Astrocyte (in vitro differentiated cells and primary cell): ENCODE data around the gene CXCR5.

Experiments
- EZH2 ChIP-seq: IDR thresholded peaks from 2 replicates; pipeline ENCODE4 v1.6.1; 2012; ENCODE audit warnings: mild to moderate bottlenecking, low read length, inconsistent platforms; ENCODE audit not compliant: insufficient read depth
- TF ChIP-seq, protein P1 (sequence below): IDR thresholded peaks from 2 replicates; pipeline ENCODE4 v1.5.1; 2011; ENCODE audit warnings: low read depth, mild to moderate bottlenecking, inconsistent platforms, low read length, moderate library complexity; ENCODE audit not compliant: insufficient read depth

DNA sequence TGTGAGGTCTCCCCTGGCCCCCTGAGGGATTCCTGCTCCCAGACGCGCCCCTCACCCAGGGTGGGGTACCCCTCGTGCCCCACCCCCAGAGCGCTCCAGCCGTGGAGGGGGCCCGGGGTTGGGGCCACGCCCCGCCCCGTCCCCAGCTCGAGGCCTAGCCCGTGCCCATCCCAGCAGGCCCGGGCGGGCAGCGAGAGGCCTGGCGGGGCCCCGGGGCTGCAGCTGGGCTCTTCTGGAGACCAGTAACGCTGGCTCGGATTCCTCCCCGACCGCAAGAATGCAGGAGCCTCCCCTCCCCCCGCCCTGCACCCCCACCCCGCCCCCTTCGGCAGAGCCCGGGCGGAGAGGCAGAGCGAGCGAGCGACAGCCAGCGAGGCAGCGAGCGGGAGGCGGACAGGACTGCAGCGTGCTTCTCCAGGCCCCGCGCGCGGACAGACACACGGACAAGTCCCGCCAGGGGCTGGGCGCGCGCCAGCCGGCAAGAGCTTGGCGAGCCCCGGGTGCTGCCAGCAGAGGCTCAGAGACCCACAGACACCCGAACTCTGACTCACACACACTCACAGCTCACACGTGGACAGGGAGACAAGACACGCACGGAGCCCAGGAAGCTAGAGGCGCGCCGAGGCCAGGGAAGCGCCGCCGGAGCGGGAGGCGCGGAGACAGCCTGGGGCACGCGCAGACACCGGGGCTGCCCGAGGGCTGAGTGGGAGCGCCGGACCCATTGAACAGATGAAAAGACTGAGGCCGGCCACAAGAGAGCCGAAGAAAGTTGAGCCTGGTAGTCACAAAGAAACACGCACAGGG lies 26.8 kb downstream of the CXCR5 start:
- TF ChIP-seq, protein P1, sequence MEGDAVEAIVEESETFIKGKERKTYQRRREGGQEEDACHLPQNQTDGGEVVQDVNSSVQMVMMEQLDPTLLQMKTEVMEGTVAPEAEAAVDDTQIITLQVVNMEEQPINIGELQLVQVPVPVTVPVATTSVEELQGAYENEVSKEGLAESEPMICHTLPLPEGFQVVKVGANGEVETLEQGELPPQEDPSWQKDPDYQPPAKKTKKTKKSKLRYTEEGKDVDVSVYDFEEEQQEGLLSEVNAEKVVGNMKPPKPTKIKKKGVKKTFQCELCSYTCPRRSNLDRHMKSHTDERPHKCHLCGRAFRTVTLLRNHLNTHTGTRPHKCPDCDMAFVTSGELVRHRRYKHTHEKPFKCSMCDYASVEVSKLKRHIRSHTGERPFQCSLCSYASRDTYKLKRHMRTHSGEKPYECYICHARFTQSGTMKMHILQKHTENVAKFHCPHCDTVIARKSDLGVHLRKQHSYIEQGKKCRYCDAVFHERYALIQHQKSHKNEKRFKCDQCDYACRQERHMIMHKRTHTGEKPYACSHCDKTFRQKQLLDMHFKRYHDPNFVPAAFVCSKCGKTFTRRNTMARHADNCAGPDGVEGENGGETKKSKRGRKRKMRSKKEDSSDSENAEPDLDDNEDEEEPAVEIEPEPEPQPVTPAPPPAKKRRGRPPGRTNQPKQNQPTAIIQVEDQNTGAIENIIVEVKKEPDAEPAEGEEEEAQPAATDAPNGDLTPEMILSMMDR = no peak
- no peak for TF ChIP-seq EZH2
